ENCODE measurements around the gene CHRM5. TPM values are rescaled to one million over a fixed set of nuclear protein-coding genes. Genes with fewer than 3 reads are reported as not detected.

Gene CHRM5
- total and polyA plus RNA-seq, 2 experiments from 2014 or later = not detected

DNA sequence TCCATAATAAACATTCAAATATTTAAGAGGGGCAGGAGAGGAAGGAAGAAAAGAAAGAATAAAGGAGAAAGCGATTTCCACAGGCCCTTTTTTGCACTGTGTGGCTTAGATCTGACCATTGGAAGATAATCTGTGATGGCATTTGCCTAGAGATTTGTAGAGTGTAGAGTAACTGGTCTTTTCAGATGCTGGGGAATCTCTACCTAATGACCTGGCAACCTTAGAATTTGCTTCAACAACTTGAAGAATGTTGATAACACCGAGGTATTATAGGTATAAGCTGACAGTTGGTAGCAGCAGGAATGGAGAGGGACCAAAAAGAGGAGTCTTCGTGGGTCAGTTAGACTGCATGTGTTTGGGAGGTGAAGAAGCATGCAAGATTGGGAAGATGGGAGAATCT lies 91.6 kb downstream of the CHRM5 start:
- no peak overlapping the region for H3K27ac ChIP-seq
- H3K4me1 ChIP-seq (ENCODE audit: insufficient read depth) = no peaks in the 10 kb centered on the region
- no peaks in the 10 kb centered on the region for H3K79me2 ChIP-seq
- H3K9me3 ChIP-seq (ENCODE audit: low read depth) = no peaks in the 10 kb centered on the region
- no peaks in the 10 kb centered on the region for H3K36me3 ChIP-seq (replicated peaks; ENCODE audit: insufficient read depth, low read depth)
- no peak overlapping the region for H2AFZ ChIP-seq
- DNase-seq (ENCODE audit: low spot score) = no peak
- H3K4me3 ChIP-seq = no peak overlapping the region
- no peak overlapping the region for H3K4me2 ChIP-seq
- no peaks in the 10 kb centered on the region for H3K9me2 ChIP-seq (replicated peaks; ENCODE audit: insufficient read depth)
- TF ChIP-seq EZH2phosphoT487 (IDR thresholded peaks at IDR 0.05; ENCODE audit: low read depth, severe bottlenecking, unreplicated experiment) (no peak), EZH2 (IDR thresholded peaks at IDR 0.05; ENCODE audit: borderline replicate concordance) (no peak)
- 73% methylated on average over 3 of the region's 3 CpGs for WGBS (ENCODE audit: low lambda C conversion rate, missing lambda C conversion rate)
- H4K20me1 ChIP-seq (ENCODE audit: insufficient read depth, poor library complexity, severe bottlenecking) = no peaks in the 10 kb centered on the region
- H3K27me3 ChIP-seq = no peaks in the 10 kb centered on the region

DNA sequence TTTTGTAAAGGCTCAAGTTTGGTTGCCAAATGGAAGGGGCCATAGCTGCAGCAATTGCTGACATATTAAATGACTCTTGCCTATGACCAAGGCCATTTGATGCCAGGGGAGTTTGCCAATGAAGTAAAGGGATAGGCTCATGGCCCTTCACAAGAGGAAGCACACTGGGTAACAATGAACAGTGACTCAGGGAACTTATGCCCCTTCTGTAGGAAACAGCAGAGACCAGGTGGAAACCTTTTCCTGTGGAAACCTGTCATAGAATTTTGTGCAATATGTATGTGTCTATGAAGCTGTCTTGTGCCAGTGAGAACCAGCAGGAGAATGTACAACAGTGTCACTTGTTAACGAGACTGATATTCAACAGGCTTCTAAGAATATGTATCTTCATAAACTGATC lies 96.1 kb downstream of the CHRM5 start:
- 0% methylated on average over 1 of the region's 1 CpG for WGBS (ENCODE audit: low lambda C conversion rate, missing lambda C conversion rate)
- H3K4me2 ChIP-seq = no peak overlapping the region
- TF ChIP-seq EZH2phosphoT487 (IDR thresholded peaks at IDR 0.05; ENCODE audit: low read depth, severe bottlenecking, unreplicated experiment) = no peak
- TF ChIP-seq, protein P1, sequence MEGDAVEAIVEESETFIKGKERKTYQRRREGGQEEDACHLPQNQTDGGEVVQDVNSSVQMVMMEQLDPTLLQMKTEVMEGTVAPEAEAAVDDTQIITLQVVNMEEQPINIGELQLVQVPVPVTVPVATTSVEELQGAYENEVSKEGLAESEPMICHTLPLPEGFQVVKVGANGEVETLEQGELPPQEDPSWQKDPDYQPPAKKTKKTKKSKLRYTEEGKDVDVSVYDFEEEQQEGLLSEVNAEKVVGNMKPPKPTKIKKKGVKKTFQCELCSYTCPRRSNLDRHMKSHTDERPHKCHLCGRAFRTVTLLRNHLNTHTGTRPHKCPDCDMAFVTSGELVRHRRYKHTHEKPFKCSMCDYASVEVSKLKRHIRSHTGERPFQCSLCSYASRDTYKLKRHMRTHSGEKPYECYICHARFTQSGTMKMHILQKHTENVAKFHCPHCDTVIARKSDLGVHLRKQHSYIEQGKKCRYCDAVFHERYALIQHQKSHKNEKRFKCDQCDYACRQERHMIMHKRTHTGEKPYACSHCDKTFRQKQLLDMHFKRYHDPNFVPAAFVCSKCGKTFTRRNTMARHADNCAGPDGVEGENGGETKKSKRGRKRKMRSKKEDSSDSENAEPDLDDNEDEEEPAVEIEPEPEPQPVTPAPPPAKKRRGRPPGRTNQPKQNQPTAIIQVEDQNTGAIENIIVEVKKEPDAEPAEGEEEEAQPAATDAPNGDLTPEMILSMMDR (IDR thresholded peaks at IDR 0.05; ENCODE audit: poor library complexity) = no peak
- no peak for TF ChIP-seq EZH2 (IDR thresholded peaks at IDR 0.05; ENCODE audit: borderline replicate concordance)

DNA sequence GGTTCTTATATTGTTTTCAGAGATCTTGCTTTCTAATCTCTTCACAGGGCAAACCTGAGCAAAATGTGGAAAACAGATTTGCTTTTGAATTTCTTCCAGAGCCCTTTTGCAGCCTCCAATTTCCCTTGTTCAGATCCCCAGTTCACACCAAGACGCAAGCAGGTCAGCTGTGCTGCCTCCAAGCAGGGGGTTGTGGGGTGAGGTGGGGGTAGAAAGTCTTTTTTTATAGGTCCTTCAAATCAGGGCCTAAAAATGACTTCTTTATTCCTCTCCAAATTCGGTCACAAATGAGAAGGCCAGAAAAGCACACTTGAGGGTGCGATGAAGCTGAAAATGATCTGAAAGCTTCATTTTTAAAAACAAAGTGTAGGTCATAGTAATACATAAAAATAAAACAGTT lies 97.0 kb downstream of the CHRM5 start:
- Histone ChIP-seq H4K20me1 (ENCODE audit: insufficient read depth, poor library complexity, severe bottlenecking) (no peaks in the 10 kb centered on the region), H3K4me2 (no peak overlapping the region), H3K36me3 (replicated peaks; ENCODE audit: insufficient read depth, low read depth) (no peaks in the 10 kb centered on the region), H3K9me2 (replicated peaks; ENCODE audit: insufficient read depth) (no peaks in the 10 kb centered on the region), H2AFZ (no peak overlapping the region), H3K4me3 (no peak overlapping the region), H3K27me3 (no peaks in the 10 kb centered on the region), H3K79me2 (no peaks in the 10 kb centered on the region), H3K9me3 (ENCODE audit: low read depth) (no peaks in the 10 kb centered on the region), H3K27ac (no peak overlapping the region), H3K4me1 (ENCODE audit: insufficient read depth) (no peaks in the 10 kb centered on the region)
- WGBS (ENCODE audit: low lambda C conversion rate, missing lambda C conversion rate) = 86% methylated on average over 3 of the region's 3 CpGs
- DNase-seq (ENCODE audit: low spot score) = no peak
- no peak for TF ChIP-seq EZH2phosphoT487 (IDR thresholded peaks at IDR 0.05; ENCODE audit: low read depth, severe bottlenecking, unreplicated experiment)
- no peak for TF ChIP-seq EZH2 (IDR thresholded peaks at IDR 0.05; ENCODE audit: borderline replicate concordance)
- TF ChIP-seq, protein P1 (IDR thresholded peaks at IDR 0.05; ENCODE audit: poor library complexity) = no peak

More for the DNA sequence above, 96.1 kb downstream of the CHRM5 start:
- H2AFZ ChIP-seq = no peak overlapping the region
- H3K4me3 ChIP-seq = no peak overlapping the region
- DNase-seq (ENCODE audit: low spot score) = no peak
- H3K36me3 ChIP-seq (replicated peaks; ENCODE audit: insufficient read depth, low read depth) = no peaks in the 10 kb centered on the region
- H3K27me3 ChIP-seq = no peaks in the 10 kb centered on the region
- no peaks in the 10 kb centered on the region for H3K4me1 ChIP-seq (ENCODE audit: insufficient read depth)
- no peaks in the 10 kb centered on the region for H3K9me3 ChIP-seq (ENCODE audit: low read depth)
- no peaks in the 10 kb centered on the region for H3K79me2 ChIP-seq
- no peaks in the 10 kb centered on the region for H4K20me1 ChIP-seq (ENCODE audit: insufficient read depth, poor library complexity, severe bottlenecking)
- H3K27ac ChIP-seq = no peak overlapping the region
- H3K9me2 ChIP-seq (replicated peaks; ENCODE audit: insufficient read depth) = no peaks in the 10 kb centered on the region

DNA sequence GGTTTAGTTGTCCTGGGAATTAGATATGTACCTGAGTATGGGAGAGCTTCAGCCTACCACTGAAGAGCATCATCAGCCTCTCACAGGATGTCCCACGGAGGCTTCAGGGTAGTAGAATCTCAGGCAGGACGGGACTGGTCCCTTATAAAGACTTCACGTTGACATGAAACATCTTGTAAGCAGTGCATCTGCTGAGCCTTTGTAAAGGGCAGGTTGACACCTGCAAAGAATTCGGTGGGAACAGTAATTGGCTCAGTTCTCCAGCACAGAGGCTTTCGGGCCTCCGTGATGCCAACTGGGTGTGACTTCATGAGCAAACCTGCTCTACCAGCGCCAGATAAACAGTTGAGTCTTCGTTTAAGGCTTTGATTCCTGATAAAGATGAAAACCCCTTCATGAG lies 97.6 kb downstream of the CHRM5 start:
- WGBS (ENCODE audit: low lambda C conversion rate, missing lambda C conversion rate) = 87% methylated on average over 8 of the region's 8 CpGs
- no peaks in the 10 kb centered on the region for H3K27me3 ChIP-seq
- no peaks in the 10 kb centered on the region for H3K4me1 ChIP-seq (ENCODE audit: insufficient read depth)
- H3K36me3 ChIP-seq (replicated peaks; ENCODE audit: insufficient read depth, low read depth) = no peaks in the 10 kb centered on the region
- no peak for TF ChIP-seq EZH2 (IDR thresholded peaks at IDR 0.05; ENCODE audit: borderline replicate concordance)
- TF ChIP-seq, protein P1 (IDR thresholded peaks at IDR 0.05; ENCODE audit: poor library complexity) = no peak
- no peak for TF ChIP-seq EZH2phosphoT487 (IDR thresholded peaks at IDR 0.05; ENCODE audit: low read depth, severe bottlenecking, unreplicated experiment)
- no peak for DNase-seq (ENCODE audit: low spot score)
- no peak overlapping the region for H3K4me3 ChIP-seq
- no peak overlapping the region for H3K4me2 ChIP-seq
- H3K27ac ChIP-seq = no peak overlapping the region
- H3K9me2 ChIP-seq (replicated peaks; ENCODE audit: insufficient read depth) = no peaks in the 10 kb centered on the region
- H3K9me3 ChIP-seq (ENCODE audit: low read depth) = no peaks in the 10 kb centered on the region
- no peak overlapping the region for H2AFZ ChIP-seq
- H3K79me2 ChIP-seq = no peaks in the 10 kb centered on the region
- H4K20me1 ChIP-seq (ENCODE audit: insufficient read depth, poor library complexity, severe bottlenecking) = no peaks in the 10 kb centered on the region
